C4-2B (cell line): ENCODE results near the gene STK32C.

ENCODE experiments used
- CTCF ChIP-seq: fragments of 450-650 bp; conservative IDR thresholded peaks from 2 replicates; pipeline ENCODE4 v1.5.1; 2017; ENCODE audit warnings: mild to moderate bottlenecking
- ZFX ChIP-seq: fragments of 450-650 bp; IDR thresholded peaks from 2 replicates; pipeline ENCODE4 v1.6.1; 2017

GRCh38 chr10:132175408-132175807 lies 132.3 kb downstream of the STK32C start:
- no peak for TF ChIP-seq CTCF
- no peak for TF ChIP-seq ZFX
